ENCODE measurements around the gene CGB5.
"Not testable (repeated sequence)": the region's sequence is repeated elsewhere in the genome, so short reads cannot be mapped to it uniquely, and the experiment has no call there.

CGB5 gene

GRCh38 chr19:49020931-49021895, 22.4 kb upstream of the CGB5 start:
- no peak for DNase-seq (ENCODE audit: low read depth, low spot score)

DNA sequence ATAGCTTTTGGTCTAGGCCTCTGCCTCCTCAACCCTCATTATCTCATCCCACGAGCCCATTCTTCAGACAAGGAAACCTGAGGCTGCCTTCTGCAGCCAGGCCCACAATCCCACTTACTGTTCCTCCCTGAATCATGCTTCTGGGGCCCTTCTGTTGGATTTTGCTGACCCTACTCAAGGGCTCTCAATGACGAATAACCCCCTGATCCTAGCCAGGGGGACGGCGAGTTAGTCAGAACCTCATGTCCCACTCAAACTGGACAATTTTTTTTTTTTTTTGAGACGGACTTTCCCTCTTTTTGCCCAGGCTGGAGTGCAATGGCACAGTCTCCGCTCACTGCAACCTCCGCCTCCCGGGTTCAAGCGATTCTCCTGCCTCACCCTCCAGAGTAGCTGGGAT, 21.5 kb upstream of the CGB5 start:
- DNase-seq (ENCODE audit: low read depth, low spot score): no peak

DNA sequence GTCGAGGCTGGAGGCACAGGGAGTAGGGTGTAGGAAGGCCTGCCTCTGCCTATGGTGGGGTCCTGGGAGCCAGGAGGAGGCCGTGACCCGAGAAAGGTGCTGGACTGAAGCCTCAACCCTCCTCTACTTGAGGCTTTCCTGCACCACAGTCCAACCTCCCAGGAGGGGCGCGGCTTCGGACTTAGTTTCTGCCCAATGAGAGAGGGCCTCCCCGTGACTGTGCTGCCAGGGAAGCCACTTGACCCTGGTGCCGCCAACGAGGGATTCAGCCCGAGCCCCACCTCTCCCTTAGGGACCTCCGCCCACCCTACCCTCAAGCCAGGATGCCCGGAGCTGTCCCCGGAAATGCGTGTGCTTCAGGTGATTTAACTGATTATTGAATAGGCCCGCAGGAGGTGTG, 19.4 kb upstream of the CGB5 start, which contains the start of gene CGB3:
Gene CGB3, minus strand, starts transcription at position 101 of the 400 bp plus-strand sequence. CDS start 362 bp downstream, outside the sequence.
- not testable (repeated sequence) for DNase-seq (ENCODE audit: low read depth, low spot score)

DNA sequence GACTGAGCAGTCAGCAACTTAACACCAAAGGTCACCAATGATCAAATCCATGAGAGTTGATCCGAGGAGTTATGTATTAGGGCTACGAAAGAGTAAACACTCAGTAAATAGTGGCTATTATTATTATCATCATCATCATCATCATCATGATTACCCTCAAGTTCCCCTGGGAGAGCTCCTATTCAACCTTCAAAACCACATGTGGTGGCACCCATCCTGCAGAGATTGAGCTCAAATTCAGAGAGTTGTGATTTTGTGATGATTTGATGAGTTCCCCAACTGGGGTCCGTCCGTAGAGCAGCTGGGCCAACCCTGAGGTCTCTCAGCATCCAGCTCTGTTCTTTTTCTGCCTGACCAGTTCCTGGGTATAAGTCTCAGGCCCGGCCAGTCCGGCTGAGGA, 18.6 kb upstream of the CGB5 start:
- not testable (repeated sequence) for DNase-seq (ENCODE audit: low read depth, low spot score)

DNA sequence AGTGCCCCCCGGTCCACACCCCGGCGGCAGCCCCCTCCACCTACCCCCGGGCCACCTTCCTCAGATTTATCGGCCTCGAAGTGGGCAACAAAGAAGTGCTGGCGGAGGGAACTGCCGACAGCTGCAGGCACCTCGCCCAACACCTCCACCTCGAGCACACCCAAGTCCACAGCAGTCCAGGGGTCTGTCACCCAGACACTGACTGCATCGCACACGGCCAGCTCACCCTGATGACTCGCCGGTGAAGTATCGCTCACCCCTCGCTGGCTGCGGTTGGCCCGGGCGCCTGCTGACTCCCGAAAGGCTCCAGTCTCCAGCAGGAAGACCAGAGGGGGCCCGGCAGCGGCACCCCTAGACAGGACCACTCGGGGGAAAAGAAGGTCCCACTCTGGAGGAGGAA, 18.0 kb upstream of the CGB5 start:
- not testable (repeated sequence) for DNase-seq (ENCODE audit: low read depth, low spot score)

GRCh38 chr19:49028686-49029085, 15.0 kb upstream of the CGB5 start:
- DNase-seq (ENCODE audit: low read depth, low spot score): not testable (repeated sequence)

GRCh38 chr19:49029749-49030148, 13.9 kb upstream of the CGB5 start:
- DNase-seq (ENCODE audit: low read depth, low spot score): not testable (repeated sequence)

- DNase-seq (ENCODE audit: low read depth, low spot score): not testable (repeated sequence)
Measured at GRCh38 chr19:49030323-49030722, 13.3 kb upstream of the CGB5 start.

GRCh38 chr19:49031642-49032301, 11.9 kb upstream of the CGB5 start, which contains the start of gene CGB2:
TSS of gene CGB2 (plus strand) at chr19:49031890. CDS start at chr19:49032096, 206 bp downstream.
- not testable (repeated sequence) for DNase-seq (ENCODE audit: low read depth, low spot score)

- DNase-seq (ENCODE audit: low read depth, low spot score): not testable (repeated sequence)
Measured at GRCh38 chr19:49036815-49037214, 6.8 kb upstream of the CGB5 start, which contains the start of gene CGB1. TSS of gene CGB1 (minus strand) at chr19:49036895. CDS start at chr19:49036711, 184 bp downstream.

DNA sequence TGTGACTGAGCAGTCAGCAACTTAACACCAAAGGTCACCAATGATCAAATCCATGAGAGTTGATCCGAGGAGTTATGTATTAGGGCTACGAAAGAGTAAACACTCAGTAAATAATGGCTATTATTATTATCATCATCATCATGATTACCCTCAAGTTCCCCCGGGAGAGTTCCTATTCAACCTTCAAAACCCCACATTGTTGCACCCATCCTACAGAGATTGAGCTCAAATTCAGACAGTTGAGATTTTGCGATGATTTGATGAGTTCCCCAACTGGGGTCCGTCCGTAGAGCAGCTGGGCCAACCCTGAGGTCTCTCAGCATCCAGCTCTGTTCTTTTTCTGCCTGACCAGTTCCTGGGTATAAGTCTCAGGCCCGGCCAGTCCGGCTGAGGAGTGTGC, 5.5 kb upstream of the CGB5 start:
- not testable (repeated sequence) for DNase-seq (ENCODE audit: low read depth, low spot score)

DNA sequence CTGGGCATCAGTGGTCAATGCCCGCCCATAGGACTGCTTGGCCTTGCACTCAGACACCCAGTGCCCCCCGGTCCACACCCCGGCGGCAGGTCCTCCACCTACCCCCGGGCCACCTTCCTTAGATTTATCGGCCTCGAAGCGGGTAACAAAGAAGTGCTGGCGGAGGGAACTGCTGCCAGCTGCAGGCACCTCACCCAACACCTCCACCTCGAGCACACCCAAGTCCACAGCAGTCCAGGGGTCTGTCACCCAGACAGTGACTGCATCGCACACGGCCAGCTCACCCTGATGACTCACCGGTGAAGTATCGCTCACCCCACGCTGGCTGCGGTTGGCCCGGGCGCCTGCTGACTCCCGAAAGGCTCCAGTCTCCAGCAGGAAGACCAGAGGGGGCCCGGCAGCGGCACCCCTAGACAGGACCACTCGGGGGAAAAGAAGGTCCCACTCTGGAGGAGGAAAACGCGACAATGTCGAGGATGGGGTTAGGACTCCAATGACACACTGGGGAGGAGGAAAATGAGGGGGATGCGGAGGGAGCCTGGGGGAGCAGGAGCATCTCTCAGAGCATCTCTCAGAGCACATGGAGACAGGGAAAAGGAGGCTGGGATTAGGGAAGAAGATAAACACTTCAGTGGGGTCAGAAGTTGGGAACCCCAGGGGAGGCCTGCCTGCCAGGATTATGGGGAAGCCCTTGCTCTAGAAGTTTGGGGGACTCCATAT, 4.9 kb upstream of the CGB5 start:
- DNase-seq (ENCODE audit: low read depth, low spot score): not testable (repeated sequence)

DNA sequence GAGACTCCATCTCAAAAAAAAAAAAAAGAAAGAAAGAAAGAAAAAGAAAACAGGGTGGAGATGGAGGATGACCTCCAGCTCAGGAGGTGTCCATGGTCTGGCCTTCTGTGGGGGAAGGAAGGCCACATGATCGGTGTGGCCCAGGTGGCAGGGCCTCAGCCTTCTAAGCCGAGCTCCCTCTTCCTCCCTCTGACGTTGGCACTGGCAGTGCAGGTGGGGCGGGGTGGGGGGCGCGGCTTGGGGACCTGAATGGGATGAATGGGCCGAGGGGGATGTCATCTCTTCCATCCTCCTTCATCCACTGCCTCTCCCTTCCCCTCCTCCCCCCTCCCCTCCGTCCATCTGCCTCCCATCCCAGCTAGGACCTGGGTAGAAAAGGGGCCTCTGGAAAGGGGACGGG, 3.9 kb upstream of the CGB5 start:
- not testable (repeated sequence) for DNase-seq (ENCODE audit: low read depth, low spot score)

DNA sequence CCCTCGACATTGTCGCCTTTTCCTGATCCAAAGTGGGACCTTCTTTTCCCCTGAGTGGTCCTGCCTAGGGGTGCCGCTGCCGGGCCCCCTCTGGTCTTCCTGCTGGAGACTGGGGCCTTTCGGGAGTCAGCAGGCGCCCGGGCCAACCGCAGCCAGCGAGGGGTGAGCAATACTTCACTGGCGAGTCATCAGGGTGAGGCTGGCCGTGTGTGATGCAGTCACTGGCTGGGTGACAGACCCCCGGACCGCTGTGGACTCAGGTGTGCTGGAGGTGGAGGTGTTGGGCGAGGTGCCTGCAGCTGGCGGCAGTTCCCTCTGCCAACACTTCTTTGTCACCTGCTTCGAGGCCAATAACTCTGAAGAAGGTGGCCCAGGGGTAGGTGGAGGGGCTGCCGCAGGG, 1.5 kb upstream of the CGB5 start:
- DNase-seq (ENCODE audit: low read depth, low spot score): no peak

- not testable (repeated sequence) for DNase-seq (ENCODE audit: low read depth, low spot score)
Measured at GRCh38 chr19:49042666-49043065, 982 bp upstream of the CGB5 start.

DNA sequence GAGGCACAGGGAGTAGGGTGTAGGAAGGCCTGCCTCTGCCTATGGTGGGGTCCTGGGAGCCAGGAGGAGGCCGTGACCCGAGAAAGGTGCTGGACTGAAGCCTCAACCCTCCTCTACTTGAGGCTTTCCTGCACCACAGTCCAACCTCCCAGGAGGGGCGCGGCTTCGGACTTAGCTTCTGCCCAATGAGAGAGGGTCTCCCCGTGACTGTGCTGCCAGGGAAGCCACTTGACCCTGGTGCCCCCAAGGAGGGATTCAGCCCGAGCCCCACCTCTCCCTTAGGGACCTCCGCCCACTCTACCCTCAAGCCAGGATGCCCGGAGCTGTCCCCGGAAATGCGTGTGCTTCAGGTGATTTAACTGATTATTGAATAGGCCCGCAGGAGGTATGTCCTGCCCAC, 5.4 kb downstream of the CGB5 start, which contains the start of gene CGB8:
Gene CGB8, minus strand, starts transcription at position 101 of the 400 bp plus-strand sequence. CDS start 372 bp downstream, outside the sequence.
- DNase-seq (ENCODE audit: low read depth, low spot score): not testable (repeated sequence)

GRCh38 chr19:49049834-49050233, 6.2 kb downstream of the CGB5 start:
- not testable (repeated sequence) for DNase-seq (ENCODE audit: low read depth, low spot score)

- not testable (repeated sequence) for DNase-seq (ENCODE audit: low read depth, low spot score)
Measured at GRCh38 chr19:49050376-49051033, 6.9 kb downstream of the CGB5 start.

- DNase-seq (ENCODE audit: low read depth, low spot score): no peak
Measured at GRCh38 chr19:49056101-49056901, 12.7 kb downstream of the CGB5 start.
